Kidney epithelial cell (primary cell): ENCODE measurements around the gene ITPKB. TPM values are rescaled to one million over a fixed set of nuclear protein-coding genes. Genes with fewer than 3 reads are reported as not detected.

Experiments used
- DNase-seq: peaks from one replicate; pipeline ENCODE4 v3.0.0-alpha.2; 2010; ENCODE audit warnings: low read depth
- H3K27me3 ChIP-seq: 2 replicates; pipeline ENCODE4 v1.6.0; 2011; ENCODE audit warnings: low read length; ENCODE audit not compliant: control insufficient read depth, insufficient read depth
- H3K36me3 ChIP-seq: 2 replicates; pipeline ENCODE4 v1.5.1; 2011; ENCODE audit warnings: low read length; ENCODE audit not compliant: control insufficient read depth, insufficient read depth
- H3K4me3 ChIP-seq: 2 replicates; pipeline ENCODE4 v1.5.1; 2011; ENCODE audit warnings: low read depth, mild to moderate bottlenecking, control low read depth, low read length
- total RNA-seq: library from RNA; depleted of rRNA; stranded (reverse); fragments of >200 nt; gene quantifications from 2 replicates; pipeline ENCODE4 v1.2.3, GENCODE V29; 2015
- TF ChIP-seq, protein P1 (sequence below): IDR thresholded peaks from 2 replicates; pipeline ENCODE4 v1.5.1; 2011; ENCODE audit warnings: mild to moderate bottlenecking, moderate library complexity, low read length, control low read depth, inconsistent platforms; ENCODE audit not compliant: insufficient read depth, poor library complexity, severe bottlenecking

ITPKB gene
- total RNA-seq, 1 donor from 2014 or later, result 11.7 TPM

DNA sequence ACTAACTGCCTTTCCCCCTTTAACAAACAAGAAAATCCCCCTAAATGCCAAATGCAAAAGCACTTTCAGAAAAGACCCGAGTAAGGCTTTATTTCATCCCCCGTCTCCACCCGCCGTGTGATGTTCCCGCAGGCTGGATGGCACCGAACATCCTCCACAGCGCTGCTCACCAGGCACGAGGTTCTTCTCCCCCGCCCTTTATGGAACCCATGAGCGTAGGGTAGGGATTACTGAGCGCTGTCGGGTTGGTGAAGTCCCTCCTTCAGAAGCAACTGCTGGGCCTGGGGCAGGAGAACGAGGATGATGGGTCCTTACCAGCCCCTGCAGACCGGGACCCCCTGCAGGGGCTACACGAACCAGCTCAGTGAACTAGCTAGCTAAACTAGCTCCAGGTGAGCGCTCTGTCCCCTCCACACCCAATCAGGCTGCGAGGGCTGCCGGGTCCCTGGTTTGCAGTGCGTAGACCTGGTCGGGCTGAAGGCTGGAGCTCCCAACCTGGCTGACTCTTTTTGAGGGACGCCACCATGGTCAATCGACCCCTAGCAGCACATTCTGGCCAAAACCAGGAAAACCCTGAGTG lies 80.4 kb downstream of the ITPKB start:
- Histone ChIP-seq H3K27me3 (no peaks in the 10 kb centered on the region), H3K36me3 (no peaks in the 10 kb centered on the region), H3K4me3 (no peak overlapping the region)
- TF ChIP-seq, protein P1, sequence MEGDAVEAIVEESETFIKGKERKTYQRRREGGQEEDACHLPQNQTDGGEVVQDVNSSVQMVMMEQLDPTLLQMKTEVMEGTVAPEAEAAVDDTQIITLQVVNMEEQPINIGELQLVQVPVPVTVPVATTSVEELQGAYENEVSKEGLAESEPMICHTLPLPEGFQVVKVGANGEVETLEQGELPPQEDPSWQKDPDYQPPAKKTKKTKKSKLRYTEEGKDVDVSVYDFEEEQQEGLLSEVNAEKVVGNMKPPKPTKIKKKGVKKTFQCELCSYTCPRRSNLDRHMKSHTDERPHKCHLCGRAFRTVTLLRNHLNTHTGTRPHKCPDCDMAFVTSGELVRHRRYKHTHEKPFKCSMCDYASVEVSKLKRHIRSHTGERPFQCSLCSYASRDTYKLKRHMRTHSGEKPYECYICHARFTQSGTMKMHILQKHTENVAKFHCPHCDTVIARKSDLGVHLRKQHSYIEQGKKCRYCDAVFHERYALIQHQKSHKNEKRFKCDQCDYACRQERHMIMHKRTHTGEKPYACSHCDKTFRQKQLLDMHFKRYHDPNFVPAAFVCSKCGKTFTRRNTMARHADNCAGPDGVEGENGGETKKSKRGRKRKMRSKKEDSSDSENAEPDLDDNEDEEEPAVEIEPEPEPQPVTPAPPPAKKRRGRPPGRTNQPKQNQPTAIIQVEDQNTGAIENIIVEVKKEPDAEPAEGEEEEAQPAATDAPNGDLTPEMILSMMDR, result no peak
- no peak for DNase-seq

DNA sequence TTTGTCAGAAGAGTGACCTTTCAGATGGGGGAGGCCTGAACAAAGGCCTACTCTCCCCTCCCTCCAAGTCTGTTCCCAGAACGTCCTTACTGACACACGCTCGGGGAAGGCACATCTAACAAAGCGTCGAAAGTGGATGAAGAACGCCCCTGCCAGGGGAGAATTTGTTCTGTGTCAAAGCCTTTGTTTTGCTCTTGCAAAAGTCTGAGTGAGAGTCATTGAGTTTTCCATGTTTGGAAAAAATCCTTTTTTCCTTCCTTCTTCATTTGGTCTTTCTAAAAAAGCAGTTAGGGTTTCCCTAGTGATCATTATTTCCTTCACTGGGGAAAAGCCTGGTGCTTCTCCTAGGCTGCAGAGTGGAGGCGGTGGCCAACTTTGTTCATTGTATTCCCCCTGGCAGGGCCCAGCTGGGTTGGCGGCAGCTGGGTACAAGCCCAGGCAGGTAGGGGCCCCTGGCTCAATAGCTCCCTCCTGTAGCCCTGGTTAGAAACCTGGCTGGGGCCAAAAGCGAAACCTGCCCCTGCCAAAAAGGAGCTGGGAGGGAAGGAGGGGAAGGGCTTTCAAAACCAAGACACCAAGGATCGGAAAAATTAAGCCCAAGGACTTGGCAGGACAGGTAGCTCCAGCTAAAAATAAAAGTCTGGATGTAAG lies 81.1 kb downstream of the ITPKB start:
- H3K27me3 ChIP-seq, result no peaks in the 10 kb centered on the region
- H3K36me3 ChIP-seq, result no peaks in the 10 kb centered on the region
- TF ChIP-seq, protein P1, result no peak
- no peak overlapping the region for H3K4me3 ChIP-seq
- DNase-seq, result no peak

DNA sequence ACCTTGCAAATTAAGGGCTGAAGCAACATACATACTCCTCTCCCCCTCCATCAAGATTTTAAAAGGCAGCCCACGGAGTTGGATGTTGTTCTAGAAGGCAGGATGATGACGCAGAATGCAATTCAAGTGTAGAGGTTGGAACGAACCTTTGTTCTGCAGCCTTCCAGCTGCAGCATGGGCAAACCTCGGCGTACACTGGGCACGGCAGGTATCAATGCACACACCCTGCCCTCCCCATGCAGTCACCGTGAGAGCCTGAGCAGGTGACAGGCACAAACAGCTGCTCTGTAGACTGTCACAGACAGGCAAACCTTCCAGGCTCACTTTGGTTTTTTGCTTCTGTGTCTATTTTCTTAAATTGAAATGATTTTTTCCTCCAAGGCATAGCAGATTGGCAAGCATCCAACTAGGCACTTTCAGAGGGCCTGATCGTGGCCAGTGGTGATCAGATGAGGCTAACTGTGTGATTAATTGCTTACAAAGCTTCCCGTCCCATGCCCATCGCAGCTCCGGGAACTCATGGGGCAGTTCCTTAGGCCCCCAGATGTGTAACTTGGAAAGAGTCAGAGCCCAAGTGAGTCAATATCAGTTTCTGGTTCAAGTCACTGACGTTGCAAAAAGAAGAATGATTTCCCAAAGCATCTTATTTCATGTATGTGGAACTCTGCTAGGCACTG lies 82.3 kb downstream of the ITPKB start:
- TF ChIP-seq, protein P1, result no peak
- H3K27me3 ChIP-seq, result no peaks in the 10 kb centered on the region
- H3K36me3 ChIP-seq, result no peaks in the 10 kb centered on the region
- DNase-seq, result no peak
- no peak overlapping the region for H3K4me3 ChIP-seq

DNA sequence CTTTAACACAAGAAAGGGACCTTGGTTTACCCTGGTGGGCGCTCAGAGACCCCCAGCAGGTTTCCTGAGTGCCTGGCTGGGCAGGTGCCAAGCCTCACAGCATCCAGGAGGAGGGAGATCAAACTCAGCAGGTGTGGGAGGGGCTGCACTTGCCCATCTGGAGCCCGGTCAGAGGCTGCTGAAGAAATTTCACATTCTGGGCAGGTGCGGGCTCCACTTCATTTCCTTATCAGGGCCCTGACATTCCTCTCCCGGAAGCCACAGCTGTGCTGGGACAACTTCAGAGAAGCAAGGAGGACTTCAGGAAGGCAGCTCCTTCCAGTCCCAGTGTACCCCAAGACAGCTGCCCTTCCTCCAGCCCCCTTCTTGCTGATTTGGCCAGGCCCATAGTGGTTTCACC lies 82.9 kb downstream of the ITPKB start:
- TF ChIP-seq, protein P1, result no peak
- Histone ChIP-seq H3K36me3 (no peaks in the 10 kb centered on the region), H3K4me3 (no peak overlapping the region), H3K27me3 (no peaks in the 10 kb centered on the region)
- DNase-seq, result no peak

DNA sequence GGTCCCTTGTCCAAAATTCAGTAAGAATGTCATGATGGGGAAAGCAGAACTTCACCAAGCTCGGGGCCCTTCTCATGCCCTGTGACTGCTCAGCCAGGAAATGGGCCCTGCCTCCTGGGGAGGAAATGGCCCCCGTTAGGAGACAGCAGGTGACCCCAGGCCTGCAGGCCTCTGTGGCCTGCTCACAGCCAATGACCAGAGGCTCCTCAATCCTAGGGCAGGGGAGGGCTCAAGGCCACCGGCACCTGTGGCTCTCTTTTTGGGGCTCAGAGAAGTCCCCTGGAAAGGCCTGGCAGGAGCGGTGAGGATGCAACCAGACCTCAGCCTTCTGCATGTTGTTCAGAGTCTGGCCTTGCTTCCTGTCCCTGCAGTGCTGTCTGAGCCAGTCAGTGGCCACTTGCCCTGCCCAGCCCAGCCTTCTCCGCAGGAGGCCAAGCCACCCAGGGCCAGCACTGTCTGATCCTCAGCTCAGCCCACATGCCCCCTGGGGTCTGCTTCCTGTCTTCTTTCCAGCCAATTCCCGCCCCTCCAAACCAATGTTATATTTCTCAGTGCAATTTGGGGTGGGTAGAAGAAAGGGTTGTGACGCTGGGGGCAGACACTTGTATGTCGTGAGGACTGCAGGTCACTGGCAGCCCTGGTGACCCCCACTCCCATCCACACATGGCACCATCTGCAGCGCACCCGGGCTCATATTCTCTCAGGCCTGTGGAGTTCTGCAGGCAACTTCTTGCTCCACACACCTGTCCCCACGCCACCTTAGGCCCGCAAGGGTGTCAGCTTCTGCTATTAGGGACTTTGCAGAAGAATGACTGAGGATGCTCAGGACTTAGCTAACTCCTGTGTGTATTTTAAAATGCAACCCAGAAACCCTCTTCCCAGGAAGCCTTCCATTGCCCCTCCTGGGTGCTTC lies 83.6 kb downstream of the ITPKB start:
- TF ChIP-seq, protein P1, result no peak
- H3K4me3 ChIP-seq, result no peak overlapping the region
- H3K36me3 ChIP-seq, result no peaks in the 10 kb centered on the region
- H3K27me3 ChIP-seq, result no peaks in the 10 kb centered on the region
- DNase-seq, result no peak
